Hepatic stellate cell (primary cell): ENCODE results near the gene FBRSL1.

Experiments
- DNase-seq: peaks from one replicate; pipeline ENCODE4 v3.0.0; 2011; ENCODE audit warnings: low spot score

Gene FBRSL1

GRCh38 chr12:132542661-132543060 lies 52.7 kb downstream of the FBRSL1 start:
- no peak for DNase-seq

GRCh38 chr12:132543298-132544079 lies 53.5 kb downstream of the FBRSL1 start:
- no peak for DNase-seq

- DNase-seq = no peak
Observed at GRCh38 chr12:132544080-132544397, 54.1 kb downstream of the FBRSL1 start.

GRCh38 chr12:132544498-132544897 lies 54.5 kb downstream of the FBRSL1 start:
- no peak for DNase-seq

GRCh38 chr12:132545164-132545953 lies 55.4 kb downstream of the FBRSL1 start:
- DNase-seq = no peak

GRCh38 chr12:132545955-132546354 lies 56.0 kb downstream of the FBRSL1 start:
- DNase-seq = no peak

GRCh38 chr12:132546647-132547046 lies 56.7 kb downstream of the FBRSL1 start:
- DNase-seq = no peak

- DNase-seq = no peak
Observed at GRCh38 chr12:132547205-132547740, 57.3 kb downstream of the FBRSL1 start.

GRCh38 chr12:132548430-132549058 lies 58.6 kb downstream of the FBRSL1 start:
- no peak for DNase-seq

GRCh38 chr12:132549059-132549458 lies 59.1 kb downstream of the FBRSL1 start:
- no peak for DNase-seq

- DNase-seq = no peak
Observed at GRCh38 chr12:132550014-132550802, 60.3 kb downstream of the FBRSL1 start.

- no peak for DNase-seq
Observed at GRCh38 chr12:132550830-132551640, 61.1 kb downstream of the FBRSL1 start.

GRCh38 chr12:132551641-132552031 lies 61.7 kb downstream of the FBRSL1 start:
- DNase-seq = no peak

GRCh38 chr12:132554845-132555630 lies 65.1 kb downstream of the FBRSL1 start:
- DNase-seq = no peak

GRCh38 chr12:132555686-132556085 lies 65.7 kb downstream of the FBRSL1 start:
- no peak for DNase-seq

GRCh38 chr12:132556216-132556615 lies 66.3 kb downstream of the FBRSL1 start:
- DNase-seq = no peak

GRCh38 chr12:132556801-132557200 lies 66.8 kb downstream of the FBRSL1 start:
- DNase-seq = no peak

- no peak for DNase-seq
Observed at GRCh38 chr12:132557291-132558015, 67.5 kb downstream of the FBRSL1 start.

GRCh38 chr12:132558042-132558856 lies 68.3 kb downstream of the FBRSL1 start:
- no peak for DNase-seq
